GM19025 (cell line): ENCODE results near the gene CCDC3.

Experiments used
- ATAC-seq: cut with Tn5 transposase; IDR thresholded peaks from one replicate; pipeline ENCODE4 v1.9.1; 2021; ENCODE audit warnings: mild to moderate bottlenecking, low read depth, moderate library complexity; ENCODE audit not compliant: unreplicated experiment

Gene CCDC3

GRCh38 chr10:12966067-12966466 lies 35.4 kb downstream of the CCDC3 start:
- no peak for ATAC-seq

GRCh38 chr10:12965571-12965970 lies 35.9 kb downstream of the CCDC3 start:
- ATAC-seq: no peak

- ATAC-seq: no peak
Measured at GRCh38 chr10:12962556-12962955, 39.0 kb downstream of the CCDC3 start.

- ATAC-seq: no peak
Measured at GRCh38 chr10:12961416-12962205, 39.9 kb downstream of the CCDC3 start.

GRCh38 chr10:12960941-12961340 lies 40.6 kb downstream of the CCDC3 start:
- ATAC-seq: no peak

GRCh38 chr10:12960334-12960898 lies 41.1 kb downstream of the CCDC3 start:
- ATAC-seq: no peak

- no peak for ATAC-seq
Measured at GRCh38 chr10:12958546-12959110, 42.9 kb downstream of the CCDC3 start.

GRCh38 chr10:12957081-12957480 lies 44.4 kb downstream of the CCDC3 start:
- no peak for ATAC-seq

GRCh38 chr10:12954866-12955265 lies 46.6 kb downstream of the CCDC3 start:
- no peak for ATAC-seq

GRCh38 chr10:12950583-12951128 lies 50.9 kb downstream of the CCDC3 start:
- ATAC-seq: no peak

- no peak for ATAC-seq
Measured at GRCh38 chr10:12949248-12949647, 52.3 kb downstream of the CCDC3 start.

GRCh38 chr10:12947741-12948140 lies 53.8 kb downstream of the CCDC3 start:
- ATAC-seq: no peak

GRCh38 chr10:12946372-12946771 lies 55.1 kb downstream of the CCDC3 start:
- no peak for ATAC-seq

- ATAC-seq: no peak
Measured at GRCh38 chr10:12945690-12946359, 55.7 kb downstream of the CCDC3 start.

- no peak for ATAC-seq
Measured at GRCh38 chr10:12944931-12945330, 56.6 kb downstream of the CCDC3 start.

GRCh38 chr10:12943425-12943824 lies 58.1 kb downstream of the CCDC3 start:
- ATAC-seq: no peak

GRCh38 chr10:12941966-12942365 lies 59.5 kb downstream of the CCDC3 start:
- no peak for ATAC-seq

- ATAC-seq: no peak
Measured at GRCh38 chr10:12940791-12941190, 60.7 kb downstream of the CCDC3 start.

GRCh38 chr10:12938271-12938670 lies 63.2 kb downstream of the CCDC3 start:
- ATAC-seq: no peak

GRCh38 chr10:12937527-12937926 lies 64.0 kb downstream of the CCDC3 start:
- no peak for ATAC-seq

GRCh38 chr10:12934777-12935176 lies 66.7 kb downstream of the CCDC3 start:
- no peak for ATAC-seq
